T-cell (primary cell): ENCODE results near the gene GLIS2. TPM values are rescaled to one million over a fixed set of nuclear protein-coding genes. Genes with fewer than 3 reads are reported as not detected.

Experiments used
- ATAC-seq, 4 experiments: fragments of 200-7000 bp in 3 of 4; fragments of 150-1000 bp in 1 of 4; cut with Tn5 transposase; replicated peaks in 1 of 4; 1 replicate in 3 of 4; 2 replicates in 1 of 4; pipeline ENCODE4 v1.10.0; 2021; ENCODE audit warnings: moderate library complexity in 3 of 4, mild to moderate bottlenecking in 2 of 4, moderate number of reproducible peaks in 1 of 4
- CTCF ChIA-PET, 2 donors: fragments of 300-600 bp; sonication (Branson Sonifier 250); formaldehyde crosslinking; loops; one replicate each; lab custom pipeline; 2022; ENCODE audit warnings: antibody characterized with exemption in 2 of 2; lab: Charles Lee
- POLR2A ChIA-PET, 2 donors: fragments of 300-600 bp; sonication (Branson Sonifier 250); formaldehyde crosslinking; loops; one replicate each; lab custom pipeline; 2022; ENCODE audit warnings: antibody characterized with exemption in 2 of 2; lab: Charles Lee
- DNase-seq, 35 experiments: peaks; one replicate each; pipeline versions ENCODE4 v3.0.0 to v3.0.0-alpha.2; 2013 to 2023
- H3K27ac ChIP-seq: one replicate; pipeline ENCODE4 v1.5.1; 2013; ENCODE audit warnings: low read length
- H3K27me3 ChIP-seq, 2 experiments: replicated peaks in 1 of 2; 1 replicate in 1 of 2; 2 replicates in 1 of 2; pipeline versions ENCODE4 v1.6.1 to v1.7.0; 2013; ENCODE audit warnings: low read length in 1 of 2, mixed read lengths in 1 of 2; ENCODE audit not compliant: control insufficient read depth in 2 of 2, insufficient read depth in 2 of 2; ENCODE audit errors: extremely low read depth in 1 of 2
- H3K36me3 ChIP-seq, 2 donors: 1 replicate in 1 of 2; 2 replicates in 1 of 2; pipeline versions ENCODE4 v1.6.1 to v1.7.0; 2013; ENCODE audit warnings: low read length in 1 of 2; ENCODE audit not compliant: control insufficient read depth in 2 of 2, insufficient read depth in 1 of 2; ENCODE audit errors: extremely low read depth in 1 of 2
- H3K4me1 ChIP-seq, 2 experiments: 1 replicate in 1 of 2; 2 replicates in 1 of 2; pipeline versions ENCODE4 v1.6.1 to v1.7.0; 2013; ENCODE audit warnings: low read length in 2 of 2, mixed read lengths in 1 of 2; ENCODE audit not compliant: insufficient read depth in 2 of 2, control insufficient read depth in 1 of 2; ENCODE audit errors: extremely low read depth in 1 of 2
- H3K4me3 ChIP-seq, 2 donors: 1 replicate in 1 of 2; 2 replicates in 1 of 2; pipeline versions ENCODE4 v1.5.1 to v1.7.0; 2013; ENCODE audit warnings: mild to moderate bottlenecking in 2 of 2, low read length in 1 of 2, moderate library complexity in 1 of 2; ENCODE audit not compliant: control insufficient read depth in 1 of 2; ENCODE audit errors: extremely low read depth in 1 of 2
- H3K9me3 ChIP-seq: 2 replicates; pipeline ENCODE4 v1.7.0; 2013
- H3K27ac Mint-ChIP-seq, 2 donors: one replicate each; pipeline ENCODE4 v1.8.0; 2020 to 2021; ENCODE audit warnings: mild to moderate bottlenecking in 2 of 2, mixed read lengths in 2 of 2
- H3K27me3 Mint-ChIP-seq, 2 donors: one replicate each; pipeline ENCODE4 v1.8.0; 2021 to 2022; ENCODE audit warnings: mixed read lengths in 2 of 2
- H3K36me3 Mint-ChIP-seq: one replicate; pipeline ENCODE4 v1.8.0; 2021; ENCODE audit warnings: mixed read lengths
- H3K4me1 Mint-ChIP-seq, 3 donors: one replicate each; pipeline ENCODE4 v1.8.0; 2020 to 2022; ENCODE audit warnings: mixed read lengths in 3 of 3, mild to moderate bottlenecking in 1 of 3
- H3K4me3 Mint-ChIP-seq, 3 donors: one replicate each; pipeline ENCODE4 v1.8.0; 2020 to 2022; ENCODE audit warnings: mild to moderate bottlenecking in 3 of 3, mixed read lengths in 3 of 3, moderate library complexity in 3 of 3
- H3K9me3 Mint-ChIP-seq, 3 donors: one replicate each; pipeline ENCODE4 v1.8.0; 2020 to 2022; ENCODE audit warnings: mixed read lengths in 3 of 3
- WGBS: methylation state at CpG from one replicate; pipeline ENCODE4 v1.1.5; 2013; ENCODE audit warnings: missing lambda C conversion rate; ENCODE audit not compliant: insufficient coverage; 5-methylcytosine and 5-hydroxymethylcytosine counted together
- total RNA-seq, 35 experiments: library from RNA in 6 of 35; stranded (reverse) in 6 of 35; fragments of 120-200 nt in 1 of 35; gene quantifications; one replicate each; pipeline versions ENCODE4 v1.2.1 to v1.2.4 and lab custom pipeline; 2013 to 2026

The GLIS2 gene
- total RNA-seq, 5 donors from 2014 or later (not counting 1 experiment from before 2014, with no cell fraction given), result 0.18 to 0.20 (median 0.19) TPM; not detected in 2

GRCh38 chr16:4370151-4370550 lies 54.3 kb downstream of the GLIS2 start:
- POLR2A ChIA-PET, result no interaction called here
- DNase-seq, result no peak
- CTCF ChIA-PET, result no interaction called here
- H3K27me3 ChIP-seq, result no peaks in the 10 kb centered on the region
- Mint-ChIP-seq H3K27ac (peak overlapping the region in 1 of 2 donors; percentile 36), H3K4me1 (peaks cover 18 to 24% (median 18%) of the 10 kb centered on the region in 3 donors), H3K36me3 (peaks cover 6% of the 10 kb centered on the region), H3K4me3 (no peak overlapping the region), H3K27me3 (no peaks in the 10 kb centered on the region), H3K9me3 (no peaks in the 10 kb centered on the region)
- peaks cover 0 to 30% of the 10 kb centered on the region in 2 donors for H3K36me3 ChIP-seq
- H3K4me3 ChIP-seq, result no peak overlapping the region
- no peak overlapping the region for H3K27ac ChIP-seq
- H3K4me1 ChIP-seq, result peaks cover 4 to 46% of the 10 kb centered on the region in 2 experiments
- no peak for ATAC-seq
- WGBS, result 93% methylated on average over 3 of the region's 3 CpGs
- no peaks in the 10 kb centered on the region for H3K9me3 ChIP-seq

GRCh38 chr16:4370570-4371356 lies 54.9 kb downstream of the GLIS2 start:
- Mint-ChIP-seq H3K27ac (peak overlapping the region in 1 of 2 donors; percentile 27), H3K27me3 (no peaks in the 10 kb centered on the region), H3K4me1 (peaks cover 20 to 29% (median 23%) of the 10 kb centered on the region in 3 donors), H3K4me3 (peak overlapping the region; percentile 41 to 71 (median 43)), H3K9me3 (no peaks in the 10 kb centered on the region), H3K36me3 (peaks cover 6% of the 10 kb centered on the region)
- no peaks in the 10 kb centered on the region for H3K9me3 ChIP-seq
- no peak for DNase-seq
- CTCF ChIA-PET, result interaction anchor here in 1 of 2 donors (0.6 kb wide), 1 partner anchor 178 kb away, joined by 6 read pairs; no protein-coding TSS in a partner anchor
- H3K27me3 ChIP-seq, result no peaks in the 10 kb centered on the region
- H3K4me1 ChIP-seq, result peaks cover 4 to 45% of the 10 kb centered on the region in 2 experiments
- H3K27ac ChIP-seq, result peak overlapping the region; percentile 15
- WGBS, result 96% methylated on average over 8 of the region's 14 CpGs
- H3K4me3 ChIP-seq, result no peak overlapping the region
- POLR2A ChIA-PET, result interaction anchor here in 1 of 2 donors (1.0 kb wide), 1 partner anchor 40 kb away, joined by 3 read pairs; no protein-coding TSS in a partner anchor
- peaks cover 0 to 25% of the 10 kb centered on the region in 2 donors for H3K36me3 ChIP-seq
- no peak for ATAC-seq

- CTCF ChIA-PET, result interaction anchor here in 1 of 2 donors (0.6 kb wide), 1 partner anchor 178 kb away, joined by 6 read pairs; no protein-coding TSS in a partner anchor
- peak; percentile 42 to 82 (median 68) for DNase-seq
- H3K36me3 Mint-ChIP-seq, result peaks cover 6% of the 10 kb centered on the region
- no peaks in the 10 kb centered on the region for H3K9me3 ChIP-seq
- peak within 1 kb of the TSS; percentile 71 to 80 (median 78) for H3K4me3 Mint-ChIP-seq
- peak; percentile 69 to 94 (median 90) for ATAC-seq
- no peaks in the 10 kb centered on the region for H3K27me3 ChIP-seq
- peak within 1 kb of the TSS; percentile 15 for H3K27ac ChIP-seq
- H3K27ac Mint-ChIP-seq, result peak within 1 kb of the TSS; percentile 67 to 79
- 14% methylated on average over 50 of the region's 50 CpGs for whole genome bisulfite sequencing
- POLR2A ChIA-PET, result interaction anchor here (0.6 to 1.0 kb wide), 2 partner anchors 39 to 288 kb away, joined by 3 read pairs; no protein-coding TSS in a partner anchor
- H3K36me3 ChIP-seq, result peaks cover 0 to 28% of the 10 kb centered on the region in 2 donors
- peaks cover 4 to 48% of the 10 kb centered on the region in 2 experiments for H3K4me1 ChIP-seq
- H3K4me3 ChIP-seq, result peak within 1 kb of the TSS; percentile 34 to 64
- peaks cover 20 to 30% (median 24%) of the 10 kb centered on the region in 3 donors for H3K4me1 Mint-ChIP-seq
- H3K27me3 Mint-ChIP-seq, result no peaks in the 10 kb centered on the region
- no peaks in the 10 kb centered on the region for H3K9me3 Mint-ChIP-seq
Measured at GRCh38 chr16:4371357-4372000, 55.6 kb downstream of the GLIS2 start, which contains the start of gene VASN. Gene VASN (plus strand): TSS chr16:4371848. CDS start chr16:4380878, 9,030 bp downstream.

GRCh38 chr16:4372001-4372577 lies 56.2 kb downstream of the GLIS2 start:
- Mint-ChIP-seq H3K4me1 (peaks cover 20 to 32% (median 24%) of the 10 kb centered on the region in 3 donors), H3K36me3 (peaks cover 6% of the 10 kb centered on the region), H3K4me3 (peak overlapping the region; percentile 71 to 80 (median 78)), H3K27me3 (no peaks in the 10 kb centered on the region), H3K27ac (peak overlapping the region; percentile 67 to 79), H3K9me3 (no peaks in the 10 kb centered on the region)
- ChIA-PET POLR2A (no interaction called here), CTCF (no interaction called here)
- peak in 21 of 35 experiments; percentile 16 to 57 (median 32) for DNase-seq
- Histone ChIP-seq H3K4me3 (peak overlapping the region; percentile 34 to 64), H3K27me3 (no peaks in the 10 kb centered on the region), H3K9me3 (no peaks in the 10 kb centered on the region), H3K4me1 (peaks cover 4 to 51% of the 10 kb centered on the region in 2 experiments), H3K27ac (peak overlapping the region; percentile 14), H3K36me3 (peaks cover 0 to 22% of the 10 kb centered on the region in 2 donors)
- peak; percentile 28 to 73 (median 68) for ATAC-seq
- WGBS, result 14% methylated on average over 29 of the region's 43 CpGs

- ATAC-seq (no peak), DNase-seq (no peak)
- no peaks in the 10 kb centered on the region for H3K9me3 ChIP-seq
- no peaks in the 10 kb centered on the region for H3K9me3 Mint-ChIP-seq
- H3K4me3 ChIP-seq, result peak overlapping the region; percentile 34 to 64
- H3K27me3 Mint-ChIP-seq, result no peaks in the 10 kb centered on the region
- peaks cover 0 to 18% of the 10 kb centered on the region in 2 donors for H3K36me3 ChIP-seq
- H3K36me3 Mint-ChIP-seq, result peaks cover 1% of the 10 kb centered on the region
- H3K27ac Mint-ChIP-seq, result peak overlapping the region in 1 of 2 donors; percentile 6
- H3K27ac ChIP-seq, result peak overlapping the region; percentile 14
- CTCF ChIA-PET, result no interaction called here
- no peaks in the 10 kb centered on the region for H3K27me3 ChIP-seq
- H3K4me1 ChIP-seq, result peaks cover 4 to 52% of the 10 kb centered on the region in 2 experiments
- POLR2A ChIA-PET, result interaction anchor here in 1 of 2 donors (0.6 kb wide), 1 partner anchor 203 kb away, joined by 3 read pairs; no protein-coding TSS in a partner anchor
- peaks cover 21 to 27% (median 24%) of the 10 kb centered on the region in 3 donors for H3K4me1 Mint-ChIP-seq
- H3K4me3 Mint-ChIP-seq, result peak overlapping the region; percentile 71 to 80 (median 78)
- 90% methylated on average over 2 of the region's 10 CpGs for WGBS
Measured at GRCh38 chr16:4372578-4373355, 56.9 kb downstream of the GLIS2 start.
